ENCODE results near the gene C18orf63.
"Not testable (repeated sequence)": the region's sequence is repeated elsewhere in the genome, so short reads cannot be mapped to it uniquely, and the experiment has no call there.

Gene C18orf63

DNA sequence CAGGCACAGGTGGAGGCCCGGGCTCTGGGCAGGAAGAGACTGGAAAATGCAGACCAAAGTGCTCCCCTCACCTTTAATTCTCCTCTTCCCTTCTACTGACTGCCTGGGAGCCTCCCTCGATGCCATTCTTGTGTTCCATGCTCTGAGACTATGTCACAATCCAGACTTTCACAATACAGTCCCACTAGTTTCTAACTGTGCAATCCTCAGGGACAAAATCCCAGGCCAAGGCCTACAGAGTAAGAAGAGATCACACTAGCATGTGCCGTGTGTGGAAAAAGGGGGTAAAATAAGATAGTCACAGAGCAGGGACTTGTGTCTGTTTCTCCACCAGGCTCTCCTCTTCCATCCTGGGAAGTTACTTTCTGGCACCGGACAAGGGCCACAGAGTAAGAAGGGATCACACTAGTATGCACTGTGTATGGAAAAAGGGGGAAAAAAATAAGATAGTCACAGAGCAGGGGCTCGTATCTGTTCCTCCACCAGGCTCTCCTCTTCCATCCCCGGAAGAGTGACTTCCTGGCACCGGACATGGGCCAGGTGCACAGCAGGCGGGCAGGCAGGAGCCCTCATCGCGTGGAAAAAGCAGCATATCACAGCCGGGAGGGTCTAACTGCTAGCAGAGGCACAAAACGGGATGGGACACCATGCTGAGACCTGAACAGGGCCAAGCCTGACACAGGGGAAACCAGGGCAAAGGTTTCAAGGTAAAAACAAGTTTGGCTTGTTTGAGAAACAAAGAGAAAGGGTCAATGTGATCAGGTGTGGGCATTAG lies 33.5 kb upstream of the C18orf63 start:
- H3K4me1 Mint-ChIP-seq = peaks cover 22% of the 10 kb centered on the region
- no peak overlapping the region for H3K4me3 Mint-ChIP-seq
- DNase-seq (ENCODE audit: low spot score in 2 of 2) (no peak), ATAC-seq (ENCODE audit: low read depth) (no peak)
- no peaks in the 10 kb centered on the region for H3K27me3 Mint-ChIP-seq
- peak overlapping the region; percentile 32 for H3K27ac Mint-ChIP-seq
- peaks cover 14% of the 10 kb centered on the region for H3K36me3 Mint-ChIP-seq
- H3K9me3 Mint-ChIP-seq = no peaks in the 10 kb centered on the region

DNA sequence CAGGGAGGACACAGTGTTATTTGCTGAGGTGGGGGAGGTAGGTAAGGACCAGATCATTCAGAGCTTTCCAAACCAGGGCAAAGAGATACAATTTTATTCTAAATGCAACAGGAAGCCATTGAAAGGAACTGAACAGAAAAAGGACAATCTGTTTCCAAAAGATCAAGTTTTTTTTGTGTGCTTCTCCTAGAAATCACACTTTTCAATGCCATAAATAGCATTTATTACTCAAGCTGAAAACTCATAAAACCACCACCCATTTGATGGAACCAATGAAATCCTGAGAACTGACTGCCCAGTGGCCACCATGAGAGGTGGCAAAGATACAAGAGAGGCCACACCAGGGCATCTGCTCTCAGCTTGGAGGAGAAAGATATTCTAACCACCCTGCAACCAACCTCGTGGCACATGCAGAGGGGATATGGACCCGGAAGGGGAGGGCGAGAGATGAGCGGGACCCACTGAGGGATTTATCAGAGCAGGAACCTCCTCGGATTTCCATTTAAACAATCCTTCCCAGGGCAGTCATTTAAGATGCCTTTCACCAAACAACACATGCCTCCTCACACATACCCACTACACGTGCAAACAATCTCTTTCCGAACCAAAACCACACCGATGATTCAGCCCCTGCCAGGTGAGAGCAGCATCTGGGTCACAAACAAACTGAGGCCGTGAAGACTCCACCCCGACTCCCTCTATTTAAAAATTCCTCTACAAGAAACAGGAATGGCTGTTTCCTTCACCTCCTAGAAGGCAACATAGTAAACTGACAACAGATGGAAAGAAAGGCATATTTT lies 32.7 kb upstream of the C18orf63 start:
- Mint-ChIP-seq H3K36me3 (peaks cover 9% of the 10 kb centered on the region), H3K27me3 (no peaks in the 10 kb centered on the region), H3K4me1 (peaks cover 22% of the 10 kb centered on the region), H3K27ac (peak overlapping the region; percentile 32), H3K9me3 (no peaks in the 10 kb centered on the region), H3K4me3 (no peak overlapping the region)
- no peak for ATAC-seq (ENCODE audit: low read depth)
- DNase-seq (ENCODE audit: low spot score in 2 of 2) = no peak

GRCh38 chr18:74283646-74284045 lies 32.0 kb upstream of the C18orf63 start:
- no peak overlapping the region for H3K27ac Mint-ChIP-seq
- H3K4me1 Mint-ChIP-seq = peaks cover 22% of the 10 kb centered on the region
- no peak for DNase-seq (ENCODE audit: low spot score in 2 of 2)
- H3K36me3 Mint-ChIP-seq = peaks cover 9% of the 10 kb centered on the region
- no peaks in the 10 kb centered on the region for H3K9me3 Mint-ChIP-seq
- ATAC-seq (ENCODE audit: low read depth) = no peak
- no peak overlapping the region for H3K4me3 Mint-ChIP-seq
- H3K27me3 Mint-ChIP-seq = no peaks in the 10 kb centered on the region

- H3K9me3 Mint-ChIP-seq = no peaks in the 10 kb centered on the region
- H3K4me3 Mint-ChIP-seq = no peak overlapping the region
- peaks cover 9% of the 10 kb centered on the region for H3K36me3 Mint-ChIP-seq
- H3K27ac Mint-ChIP-seq = no peak overlapping the region
- no peaks in the 10 kb centered on the region for H3K27me3 Mint-ChIP-seq
- ATAC-seq (ENCODE audit: low read depth) = no peak
- DNase-seq (ENCODE audit: low spot score in 2 of 2) = no peak
- H3K4me1 Mint-ChIP-seq = peaks cover 22% of the 10 kb centered on the region
These were observed 31.3 kb upstream of the C18orf63 start for GRCh38 chr18:74284191-74284979.

GRCh38 chr18:74284980-74285355 lies 30.7 kb upstream of the C18orf63 start:
- no peak overlapping the region for H3K4me3 Mint-ChIP-seq
- no peak for DNase-seq (ENCODE audit: low spot score in 2 of 2)
- peaks cover 22% of the 10 kb centered on the region for H3K4me1 Mint-ChIP-seq
- no peaks in the 10 kb centered on the region for H3K27me3 Mint-ChIP-seq
- H3K36me3 Mint-ChIP-seq = peaks cover 9% of the 10 kb centered on the region
- no peak for ATAC-seq (ENCODE audit: low read depth)
- H3K27ac Mint-ChIP-seq = no peak overlapping the region
- no peaks in the 10 kb centered on the region for H3K9me3 Mint-ChIP-seq

- DNase-seq (ENCODE audit: low spot score in 2 of 2); H3K36me3 Mint-ChIP-seq; H3K9me3 Mint-ChIP-seq; H3K4me3 Mint-ChIP-seq; ATAC-seq (ENCODE audit: low read depth); H3K27ac Mint-ChIP-seq; H3K27me3 Mint-ChIP-seq: not testable (repeated sequence)
- H3K4me1 Mint-ChIP-seq = peaks cover 22% of the 10 kb centered on the region
These were observed 30.1 kb upstream of the C18orf63 start for GRCh38 chr18:74285583-74285982.

- Mint-ChIP-seq H3K4me1 (peaks cover 21% of the 10 kb centered on the region), H3K9me3 (no peaks in the 10 kb centered on the region), H3K4me3 (no peak overlapping the region), H3K27me3 (no peaks in the 10 kb centered on the region), H3K36me3 (peaks cover 4% of the 10 kb centered on the region), H3K27ac (no peak overlapping the region)
- ATAC-seq (ENCODE audit: low read depth) (no peak), DNase-seq (ENCODE audit: low spot score in 2 of 2) (no peak)
These were observed 29.4 kb upstream of the C18orf63 start for GRCh38 chr18:74286106-74286855.

DNA sequence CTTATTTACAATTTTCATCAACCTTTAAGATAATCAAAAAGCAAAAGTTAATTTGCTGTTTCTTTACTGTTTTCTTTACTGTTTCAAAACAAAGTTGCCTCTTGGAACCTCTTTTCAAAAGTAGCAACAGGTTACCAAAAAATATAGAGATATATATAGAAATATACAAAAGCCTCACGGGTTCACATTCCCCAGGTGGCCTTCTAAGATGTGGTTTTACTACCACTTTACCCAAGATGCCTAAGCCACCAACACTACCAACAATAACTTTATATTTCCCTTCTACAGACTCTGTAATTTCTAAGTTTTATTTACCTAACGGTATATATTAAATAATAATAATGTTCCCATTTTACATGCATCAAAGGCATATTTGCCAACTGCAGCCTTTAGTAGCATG lies 28.8 kb upstream of the C18orf63 start:
- ATAC-seq (ENCODE audit: low read depth) = no peak
- DNase-seq (ENCODE audit: low spot score in 2 of 2) = no peak
- no peaks in the 10 kb centered on the region for H3K9me3 Mint-ChIP-seq
- H3K27me3 Mint-ChIP-seq = no peaks in the 10 kb centered on the region
- no peak overlapping the region for H3K4me3 Mint-ChIP-seq
- no peaks in the 10 kb centered on the region for H3K36me3 Mint-ChIP-seq
- H3K27ac Mint-ChIP-seq = no peak overlapping the region
- H3K4me1 Mint-ChIP-seq = peaks cover 19% of the 10 kb centered on the region

- no peak overlapping the region for H3K27ac Mint-ChIP-seq
- ATAC-seq (ENCODE audit: low read depth) = no peak
- H3K27me3 Mint-ChIP-seq = no peaks in the 10 kb centered on the region
- no peak for DNase-seq (ENCODE audit: low spot score in 2 of 2)
- H3K36me3 Mint-ChIP-seq = no peaks in the 10 kb centered on the region
- H3K4me1 Mint-ChIP-seq = peaks cover 7% of the 10 kb centered on the region
- H3K4me3 Mint-ChIP-seq = no peak overlapping the region
- H3K9me3 Mint-ChIP-seq = no peaks in the 10 kb centered on the region
These were observed 27.6 kb upstream of the C18orf63 start for GRCh38 chr18:74288041-74288440.

- H3K4me3 Mint-ChIP-seq = no peak overlapping the region
- H3K27ac Mint-ChIP-seq = no peak overlapping the region
- no peak for DNase-seq (ENCODE audit: low spot score in 2 of 2)
- H3K4me1 Mint-ChIP-seq = peaks cover 5% of the 10 kb centered on the region
- no peak for ATAC-seq (ENCODE audit: low read depth)
- H3K9me3 Mint-ChIP-seq = peaks cover 2% of the 10 kb centered on the region
- H3K36me3 Mint-ChIP-seq = no peaks in the 10 kb centered on the region
- no peaks in the 10 kb centered on the region for H3K27me3 Mint-ChIP-seq
These were observed 26.9 kb upstream of the C18orf63 start for GRCh38 chr18:74288730-74289129.

- no peak for DNase-seq (ENCODE audit: low spot score in 2 of 2)
- Mint-ChIP-seq H3K9me3 (peaks cover 2% of the 10 kb centered on the region), H3K4me1 (peaks cover 5% of the 10 kb centered on the region), H3K27me3 (no peaks in the 10 kb centered on the region), H3K36me3 (no peaks in the 10 kb centered on the region), H3K4me3 (no peak overlapping the region), H3K27ac (no peak overlapping the region)
- ATAC-seq (ENCODE audit: low read depth) = no peak
These were observed 26.5 kb upstream of the C18orf63 start for GRCh38 chr18:74289137-74289536.

- Mint-ChIP-seq H3K4me1 (peaks cover 5% of the 10 kb centered on the region), H3K27ac (no peak overlapping the region), H3K4me3 (no peak overlapping the region), H3K36me3 (no peaks in the 10 kb centered on the region), H3K27me3 (no peaks in the 10 kb centered on the region), H3K9me3 (peaks cover 2% of the 10 kb centered on the region)
- no peak for DNase-seq (ENCODE audit: low spot score in 2 of 2)
- no peak for ATAC-seq (ENCODE audit: low read depth)
These were observed 25.6 kb upstream of the C18orf63 start for GRCh38 chr18:74290021-74290420.

DNA sequence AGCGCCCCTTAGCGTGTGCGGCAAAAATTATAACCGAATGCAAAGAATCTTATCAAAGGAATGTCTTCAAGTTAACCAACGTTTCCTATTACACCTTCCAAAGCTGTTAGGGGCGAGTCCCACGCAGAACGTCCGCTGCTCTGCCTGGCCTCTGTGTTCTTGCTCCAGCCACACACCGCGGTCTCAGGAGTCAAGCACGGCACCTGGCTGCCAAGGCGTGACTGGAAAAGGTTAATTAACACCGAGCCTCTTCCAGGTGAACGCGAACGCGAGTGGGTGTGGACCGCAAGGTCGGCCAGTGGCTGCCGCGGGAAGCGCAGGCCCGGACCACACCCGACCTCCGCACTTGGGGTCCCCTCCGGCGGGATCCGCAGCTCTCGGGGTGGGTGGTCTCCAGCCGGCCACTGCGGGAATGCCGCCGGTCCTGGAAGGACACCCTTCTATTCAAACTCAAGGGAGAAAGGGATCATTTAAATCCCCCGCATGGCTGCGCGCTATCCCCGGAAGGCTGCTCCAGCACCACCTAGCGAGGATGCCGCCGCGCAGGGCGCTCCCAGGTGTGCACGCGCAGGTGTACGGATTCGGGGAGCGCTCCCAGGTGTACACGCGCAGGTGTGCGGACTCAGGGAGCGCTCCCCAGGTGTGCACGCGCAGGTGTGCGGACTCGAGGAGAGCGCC lies 24.7 kb upstream of the C18orf63 start:
- Mint-ChIP-seq H3K4me1 (peaks cover 5% of the 10 kb centered on the region), H3K9me3 (peaks cover 2% of the 10 kb centered on the region), H3K27ac (peak overlapping the region; percentile 95), H3K36me3 (no peaks in the 10 kb centered on the region), H3K27me3 (no peaks in the 10 kb centered on the region), H3K4me3 (peak overlapping the region; percentile 98)
- ATAC-seq (ENCODE audit: low read depth) (no peak), DNase-seq (ENCODE audit: low spot score in 2 of 2) (no peak)
